Tibial artery (tissue), 4 donors: Measurements from ENCODE around the gene SYTL2.

Source experiments
- DNase-seq, 2 donors: peaks; one replicate each; pipeline ENCODE4 v3.0.0-alpha.2; 2019
- H3K27ac ChIP-seq, 2 donors: fragments of 200-600 bp; sonication (generic) in 1 of 2; 1 replicate in 1 of 2; 2 replicates in 1 of 2; pipeline ENCODE4 v1.5.1; 2018 to 2019; ENCODE audit warnings: mild to moderate bottlenecking in 1 of 2
- H3K27me3 ChIP-seq, 2 donors: fragments of 200-600 bp; sonication (generic) in 1 of 2; one replicate each; pipeline versions ENCODE4 v1.5.1 to v1.6.0; 2016 to 2019
- H3K36me3 ChIP-seq, 3 donors: fragments of 200-600 bp; sonication (generic) in 2 of 3; one replicate each; pipeline ENCODE4 v1.5.1; 2016 to 2019; ENCODE audit warnings: mild to moderate bottlenecking in 2 of 3
- H3K4me1 ChIP-seq, 4 donors: fragments of 200-600 bp; sonication (generic) in 2 of 4; 1 replicate in 3 of 4; 2 replicates in 1 of 4; pipeline ENCODE4 v1.5.1; 2016 to 2019
- H3K4me3 ChIP-seq, 2 donors: fragments of 200-600 bp; sonication (generic) in 1 of 2; 1 replicate in 1 of 2; 2 replicates in 1 of 2; pipeline ENCODE4 v1.5.1; 2018 to 2019; ENCODE audit warnings: mild to moderate bottlenecking in 2 of 2
- H3K9me3 ChIP-seq, 3 donors: fragments of 200-600 bp; sonication (generic) in 1 of 3; one replicate each; pipeline ENCODE4 v1.5.1; 2016 to 2019
- CTCF ChIP-seq, 2 experiments: fragments of 200-600 bp in 1 of 2; fragments of 450-650 bp in 1 of 2; IDR thresholded peaks; one replicate each; pipeline ENCODE4 v1.5.1; 2017 to 2019; ENCODE audit warnings: antibody characterized with exemption in 2 of 2, mild to moderate bottlenecking in 1 of 2, moderate library complexity in 1 of 2
- intact Hi-C: fragments of 100-400 bp; cut with DNase I; formaldehyde crosslinking; loops from one replicate; pipeline ENCODE4 v1.15.0; 2023; ENCODE audit warnings: low total_unique reads

The SYTL2 gene

GRCh38 chr11:85746670-85747069 lies 64.3 kb downstream of the SYTL2 start:
- Histone ChIP-seq H3K27me3 (no peaks in the 10 kb centered on the region), H3K4me3 (no peak overlapping the region), H3K36me3 (peaks cover 0 to 4% (median 0%) of the 10 kb centered on the region in 3 donors), H3K4me1 (peaks cover 0 to 44% (median 23%) of the 10 kb centered on the region in 4 donors), H3K9me3 (no peaks in the 10 kb centered on the region), H3K27ac (peak overlapping the region in 1 of 2 donors; percentile 4)
- intact Hi-C loops: loop anchor here (5.0 kb wide), 1 partner anchor 159 kb away; no protein-coding TSS in a partner anchor
- DNase-seq: no peak
- TF ChIP-seq CTCF (IDR thresholded peaks at IDR 0.05): no peak

DNA sequence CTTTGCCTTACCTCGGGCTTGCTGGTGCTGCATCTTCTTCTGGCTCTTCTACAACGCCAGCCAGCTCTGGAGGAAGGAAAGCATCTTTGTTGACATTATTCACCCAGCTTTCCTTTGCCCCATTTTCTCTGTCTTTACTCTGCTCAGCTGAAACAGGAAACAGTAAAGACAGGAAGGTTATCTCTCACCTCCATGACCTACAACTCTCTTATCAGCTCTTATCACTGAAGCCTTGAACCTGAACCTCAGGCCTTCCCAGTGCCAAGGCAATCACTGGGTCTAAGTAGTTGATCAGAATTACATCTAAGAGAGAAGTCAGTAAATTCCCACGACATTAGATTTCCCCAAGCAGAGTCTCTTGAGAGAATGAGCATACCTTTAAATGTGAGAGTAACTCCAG lies 65.3 kb downstream of the SYTL2 start:
- peaks cover 0 to 42% (median 22%) of the 10 kb centered on the region in 4 donors for H3K4me1 ChIP-seq

GRCh38 chr11:85742873-85743275 lies 68.1 kb downstream of the SYTL2 start:
- Histone ChIP-seq H3K27ac (no peak overlapping the region), H3K9me3 (no peaks in the 10 kb centered on the region), H3K36me3 (peaks cover 0 to 1% (median 0%) of the 10 kb centered on the region in 3 donors), H3K27me3 (no peaks in the 10 kb centered on the region), H3K4me3 (no peak overlapping the region), H3K4me1 (peaks cover 0 to 36% (median 17%) of the 10 kb centered on the region in 4 donors)
- intact Hi-C loops: no loop called here
- DNase-seq: no peak
- no peak for TF ChIP-seq CTCF (IDR thresholded peaks at IDR 0.05)

More for the DNA sequence above, 65.3 kb downstream of the SYTL2 start:
- no peak overlapping the region for H3K4me3 ChIP-seq
- H3K27ac ChIP-seq: no peak overlapping the region
- no peak for TF ChIP-seq CTCF (IDR thresholded peaks at IDR 0.05)
- no peaks in the 10 kb centered on the region for H3K27me3 ChIP-seq
- no peak for DNase-seq
- H3K36me3 ChIP-seq: peaks cover 0 to 4% (median 0%) of the 10 kb centered on the region in 3 donors
- intact Hi-C loops: loop anchor here (5.0 kb wide), 1 partner anchor 158 kb away; no protein-coding TSS in a partner anchor
- no peaks in the 10 kb centered on the region for H3K9me3 ChIP-seq

- TF ChIP-seq CTCF (IDR thresholded peaks at IDR 0.05): no peak
- peaks cover 0 to 36% (median 19%) of the 10 kb centered on the region in 4 donors for H3K4me1 ChIP-seq
- no peaks in the 10 kb centered on the region for H3K9me3 ChIP-seq
- no peaks in the 10 kb centered on the region for H3K27me3 ChIP-seq
- intact Hi-C loops: no loop called here
- no peaks in the 10 kb centered on the region for H3K36me3 ChIP-seq
- peak overlapping the region in 1 of 2 donors; percentile 30 for H3K27ac ChIP-seq
- DNase-seq: no peak
- no peak overlapping the region for H3K4me3 ChIP-seq
Observed at GRCh38 chr11:85742348-85742747, 68.6 kb downstream of the SYTL2 start.

DNA sequence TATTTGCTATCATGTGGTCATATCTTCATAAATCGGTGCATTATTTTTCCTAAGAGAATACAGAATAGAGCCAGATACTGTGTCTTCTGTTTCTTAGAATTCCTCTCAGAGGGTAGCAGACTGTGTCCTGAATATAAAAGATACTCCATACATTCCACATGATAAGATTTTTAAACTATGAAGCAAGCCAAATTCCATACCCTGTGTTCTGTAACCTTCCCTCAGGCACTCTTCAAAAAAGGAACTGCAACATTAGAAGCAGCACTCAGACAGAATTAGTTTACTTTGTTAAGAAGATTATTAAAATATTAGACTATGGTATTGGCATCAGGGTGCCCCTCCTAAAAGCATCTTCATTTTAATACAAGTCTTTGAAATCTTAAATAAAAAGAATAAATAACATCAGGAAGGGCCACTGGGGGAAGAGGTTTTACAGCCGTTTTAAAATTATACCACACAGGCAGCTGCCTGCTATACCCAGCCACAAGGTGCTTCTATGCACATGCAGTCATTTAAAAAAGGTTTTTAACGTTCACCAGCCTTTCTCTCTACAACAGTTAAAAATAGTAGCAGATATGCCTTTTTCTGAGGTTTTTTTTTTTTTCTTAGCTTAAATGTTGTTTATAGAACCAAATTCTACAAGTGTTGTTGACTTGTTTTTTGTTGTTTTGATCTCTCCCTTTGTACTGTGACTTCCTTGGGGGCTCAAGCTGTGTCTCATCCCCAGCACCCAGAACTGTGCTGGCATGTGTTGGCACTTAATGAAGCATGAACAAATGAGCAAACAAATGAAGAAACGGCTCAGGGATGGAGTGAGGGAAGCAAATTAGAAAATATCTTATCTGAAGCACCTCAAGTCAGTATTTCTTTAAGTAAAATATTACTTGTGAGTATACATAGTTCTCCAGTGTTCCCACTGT lies 70.2 kb downstream of the SYTL2 start:
- no peak for DNase-seq
- intact Hi-C loops: no loop called here

More for the DNA sequence above, 70.2 kb downstream of the SYTL2 start:
- TF ChIP-seq CTCF (IDR thresholded peaks at IDR 0.05): no peak
- no peaks in the 10 kb centered on the region for H3K27me3 ChIP-seq
- H3K9me3 ChIP-seq: no peaks in the 10 kb centered on the region
- H3K4me1 ChIP-seq: peaks cover 0 to 35% (median 14%) of the 10 kb centered on the region in 4 donors
- H3K27ac ChIP-seq: peak overlapping the region; percentile 4 to 25
- no peak overlapping the region for H3K4me3 ChIP-seq
- H3K36me3 ChIP-seq: no peaks in the 10 kb centered on the region
